HepG2 (cell line): Measurements from ENCODE around the gene PBX2. TPM values are rescaled to one million over a fixed set of nuclear protein-coding genes. Genes with fewer than 3 reads are reported as not detected.

Experiments used
- ADNP ChIP-seq: sonication (generic); formaldehyde crosslinking; IDR thresholded peaks from 2 replicates; pipeline ENCODE4 v1.4.0; 2020; ENCODE audit warnings: missing genetic modification reagents
- BRD4 ChIP-seq: sonication (generic); formaldehyde crosslinking; IDR thresholded peaks from 2 replicates; pipeline ENCODE4 v1.4.0; 2020; ENCODE audit warnings: missing genetic modification reagents
- FOSL2 ChIP-seq: sonication (generic); formaldehyde crosslinking; IDR thresholded peaks from 2 replicates; pipeline ENCODE4 v1.4.0; 2020; ENCODE audit warnings: missing genetic modification reagents
- FOXP1 ChIP-seq, 2 experiments: fragments of 450-650 bp in 1 of 2; IDR thresholded peaks; 2 replicates each; pipeline ENCODE4 v1.6.1; 2017 to 2018; ENCODE audit warnings: antibody characterized with exemption in 1 of 2
- GATAD2A ChIP-seq: IDR thresholded peaks from 2 replicates; pipeline ENCODE4 v1.6.1; 2016
- IRX3 ChIP-seq: sonication (generic); formaldehyde crosslinking; IDR thresholded peaks from 2 replicates; pipeline ENCODE4 v1.8.1; 2023; ENCODE audit warnings: mild to moderate bottlenecking, low read depth, missing genetic modification reagents, borderline replicate concordance
- KDM4B ChIP-seq: sonication (generic); formaldehyde crosslinking; IDR thresholded peaks from 2 replicates; pipeline ENCODE4 v1.4.0; 2020; ENCODE audit warnings: missing genetic modification reagents
- MIER3 ChIP-seq: IDR thresholded peaks from 2 replicates; pipeline ENCODE4 v1.6.1; 2016; ENCODE audit warnings: missing compliant biosample characterization, borderline replicate concordance
- POGZ ChIP-seq: sonication (generic); formaldehyde crosslinking; IDR thresholded peaks from 2 replicates; pipeline ENCODE4 v1.4.0; 2020; ENCODE audit warnings: mild to moderate bottlenecking, missing genetic modification reagents
- POLR2AphosphoS2 ChIP-seq: IDR thresholded peaks from 2 replicates; pipeline ENCODE4 v1.6.1; 2011; ENCODE audit warnings: low read depth, low read length, improper control_type of control experiment
- SPEN ChIP-seq: sonication (generic); formaldehyde crosslinking; IDR thresholded peaks from 2 replicates; pipeline ENCODE4 v1.5.1; 2020; ENCODE audit warnings: low read depth, mild to moderate bottlenecking, missing genetic modification reagents
- TAF1 ChIP-seq: sonication (generic); formaldehyde crosslinking; IDR thresholded peaks from 2 replicates; pipeline ENCODE4 v1.4.0; 2020; ENCODE audit warnings: missing genetic modification reagents
- ZBTB8A ChIP-seq: sonication (generic); formaldehyde crosslinking; IDR thresholded peaks from 2 replicates; pipeline ENCODE4 v1.4.0; 2020; ENCODE audit warnings: mild to moderate bottlenecking, low read depth, missing genetic modification reagents, borderline replicate concordance
- ZNF687 ChIP-seq: sonication (generic); formaldehyde crosslinking; IDR thresholded peaks from 2 replicates; pipeline ENCODE4 v1.5.1; 2020; ENCODE audit warnings: mild to moderate bottlenecking, missing genetic modification reagents, moderate library complexity
- ZNF749 ChIP-seq: sonication (generic); formaldehyde crosslinking; IDR thresholded peaks from 2 replicates; pipeline ENCODE4 v1.8.0; 2022; ENCODE audit warnings: mild to moderate bottlenecking, missing genetic modification reagents, moderate library complexity, borderline replicate concordance
- ZSCAN25 ChIP-seq: sonication (generic); formaldehyde crosslinking; IDR thresholded peaks from 2 replicates; pipeline ENCODE4 v1.8.0; 2022; ENCODE audit warnings: mild to moderate bottlenecking, missing genetic modification reagents
- polyA plus RNA-seq, 8 experiments: library from polyadenylated mRNA; depleted of rRNA in 3 of 8; stranded (reverse) in 7 of 8; unstranded in 1 of 8; fragments of >200 nt; fragmentation: Illumina TruSeq in 4 of 8; extraction: Trizol in 4 of 8; gene quantifications; 2 replicates each; pipeline versions ENCODE4 v1.2.1 to v1.2.3, GENCODE V29; 2011 to 2016; ENCODE audit warnings: low read depth in 4 of 8, missing spikeins in 1 of 8, mixed read lengths in 1 of 8; ENCODE audit not compliant: insufficient read depth in 1 of 8
- total RNA-seq, 5 experiments: library from RNA; depleted of rRNA; stranded (reverse); fragments of >200 nt; fragmentation: Illumina TruSeq; extraction: Trizol; gene quantifications; 2 replicates each; pipeline ENCODE4 v1.2.3, GENCODE V29; 2016; ENCODE audit warnings: low read depth in 1 of 5
- TF ChIP-seq, protein P1 (sequence below): sonication (generic); formaldehyde crosslinking; IDR thresholded peaks from 2 replicates; pipeline ENCODE4 v1.4.0; 2020; ENCODE audit warnings: mild to moderate bottlenecking, missing genetic modification reagents, borderline replicate concordance

Gene PBX2
- total and polyA plus RNA-seq, 2 of the 13 experiments (the other 11 are each of a cell fraction or from before 2014, with no cell fraction given): 42.3 to 77.8 TPM

GRCh38 chr6:32190054-32190851 lies at the start of gene PBX2 (continued):
- TF ChIP-seq, protein P1, sequence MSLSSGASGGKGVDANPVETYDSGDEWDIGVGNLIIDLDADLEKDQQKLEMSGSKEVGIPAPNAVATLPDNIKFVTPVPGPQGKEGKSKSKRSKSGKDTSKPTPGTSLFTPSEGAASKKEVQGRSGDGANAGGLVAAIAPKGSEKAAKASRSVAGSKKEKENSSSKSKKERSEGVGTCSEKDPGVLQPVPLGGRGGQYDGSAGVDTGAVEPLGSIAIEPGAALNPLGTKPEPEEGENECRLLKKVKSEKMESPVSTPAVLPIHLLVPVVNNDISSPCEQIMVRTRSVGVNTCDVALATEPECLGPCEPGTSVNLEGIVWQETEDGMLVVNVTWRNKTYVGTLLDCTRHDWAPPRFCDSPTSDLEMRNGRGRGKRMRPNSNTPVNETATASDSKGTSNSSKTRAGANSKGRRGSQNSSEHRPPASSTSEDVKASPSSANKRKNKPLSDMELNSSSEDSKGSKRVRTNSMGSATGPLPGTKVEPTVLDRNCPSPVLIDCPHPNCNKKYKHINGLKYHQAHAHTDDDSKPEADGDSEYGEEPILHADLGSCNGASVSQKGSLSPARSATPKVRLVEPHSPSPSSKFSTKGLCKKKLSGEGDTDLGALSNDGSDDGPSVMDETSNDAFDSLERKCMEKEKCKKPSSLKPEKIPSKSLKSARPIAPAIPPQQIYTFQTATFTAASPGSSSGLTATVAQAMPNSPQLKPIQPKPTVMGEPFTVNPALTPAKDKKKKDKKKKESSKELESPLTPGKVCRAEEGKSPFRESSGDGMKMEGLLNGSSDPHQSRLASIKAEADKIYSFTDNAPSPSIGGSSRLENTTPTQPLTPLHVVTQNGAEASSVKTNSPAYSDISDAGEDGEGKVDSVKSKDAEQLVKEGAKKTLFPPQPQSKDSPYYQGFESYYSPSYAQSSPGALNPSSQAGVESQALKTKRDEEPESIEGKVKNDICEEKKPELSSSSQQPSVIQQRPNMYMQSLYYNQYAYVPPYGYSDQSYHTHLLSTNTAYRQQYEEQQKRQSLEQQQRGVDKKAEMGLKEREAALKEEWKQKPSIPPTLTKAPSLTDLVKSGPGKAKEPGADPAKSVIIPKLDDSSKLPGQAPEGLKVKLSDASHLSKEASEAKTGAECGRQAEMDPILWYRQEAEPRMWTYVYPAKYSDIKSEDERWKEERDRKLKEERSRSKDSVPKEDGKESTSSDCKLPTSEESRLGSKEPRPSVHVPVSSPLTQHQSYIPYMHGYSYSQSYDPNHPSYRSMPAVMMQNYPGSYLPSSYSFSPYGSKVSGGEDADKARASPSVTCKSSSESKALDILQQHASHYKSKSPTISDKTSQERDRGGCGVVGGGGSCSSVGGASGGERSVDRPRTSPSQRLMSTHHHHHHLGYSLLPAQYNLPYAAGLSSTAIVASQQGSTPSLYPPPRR: 0 out of 2 replicates have a peak, but pooled peaks have one; percentile 38
- TF ChIP-seq TAF1 (peak; percentile 55), GATAD2A (CRISPR knock-in tag) (peak; percentile 54), MIER3 (CRISPR knock-in tag) (peak; percentile 73; the same call in 1 of the 2 replicates), ADNP (CRISPR knock-in tag) (no peak), BRD4 (CRISPR knock-in tag) (0 out of 2 replicates have a peak, but pooled peaks have one; percentile 45), FOXP1 (IDR thresholded peaks at IDR 0.05) (no peak), FOXP1 (CRISPR knock-in tag; IDR thresholded peaks at IDR 0.05) (peak; percentile 28; the same call in 1 of the 2 replicates), ZBTB8A (peak; percentile 44; the same call in 1 of the 2 replicates), IRX3 (CRISPR knock-in tag) (no peak), KDM4B (CRISPR knock-in tag) (peak; percentile 52; the same call in 1 of the 2 replicates), POGZ (CRISPR knock-in tag) (peak; percentile 39), FOSL2 (CRISPR knock-in tag) (no peak; the same call in 1 of the 2 replicates), ZSCAN25 (CRISPR knock-in tag) (peak; percentile 99), ZNF749 (CRISPR knock-in tag) (no peak), SPEN (CRISPR knock-in tag) (peak; percentile 49; the same call in 1 of the 2 replicates), ZNF687 (CRISPR knock-in tag) (peak; percentile 51), POLR2AphosphoS2 (no peak)
